Lung (tissue), 12 donors: ENCODE measurements around the gene ATF6. TPM values are rescaled to one million over a fixed set of nuclear protein-coding genes. Genes with fewer than 3 reads are reported as not detected.

Source experiments
- ATAC-seq: fragments of 200-7000 bp; cut with Tn5 transposase; one replicate; pipeline ENCODE4 v1.9.1; 2020; ENCODE audit warnings: moderate number of reproducible peaks; ENCODE audit not compliant: insufficient read depth, low FRiP score
- DNase-seq, 3 donors: peaks; one replicate each; pipeline ENCODE4 v3.0.0-alpha.2; 2013 to 2017
- H3K27ac ChIP-seq, 2 donors: one replicate each; pipeline ENCODE4 v1.5.1; 2013; ENCODE audit warnings: mild to moderate bottlenecking in 2 of 2, moderate library complexity in 2 of 2, control low read depth in 1 of 2, inconsistent platforms in 1 of 2, low read depth in 1 of 2, low read length in 1 of 2
- H3K27me3 ChIP-seq, 3 donors: one replicate each; pipeline ENCODE4 v1.5.1; 2013; ENCODE audit warnings: low read length in 2 of 3; ENCODE audit not compliant: control insufficient read depth in 3 of 3, insufficient read depth in 3 of 3
- H3K36me3 ChIP-seq, 4 donors: one replicate each; pipeline ENCODE4 v1.5.1; 2013; ENCODE audit warnings: low read length in 4 of 4, mild to moderate bottlenecking in 1 of 4, moderate library complexity in 1 of 4; ENCODE audit not compliant: control insufficient read depth in 4 of 4, insufficient read depth in 4 of 4
- H3K4me1 ChIP-seq, 5 donors: one replicate each; pipeline ENCODE4 v1.5.1; 2013; ENCODE audit warnings: low read length in 5 of 5, mild to moderate bottlenecking in 2 of 5, moderate library complexity in 1 of 5; ENCODE audit not compliant: control insufficient read depth in 5 of 5, insufficient read depth in 5 of 5
- H3K4me3 ChIP-seq: one replicate; pipeline ENCODE4 v1.5.1; 2013; ENCODE audit warnings: mild to moderate bottlenecking, control low read depth, moderate library complexity
- H3K9ac ChIP-seq, 2 donors: one replicate each; pipeline ENCODE4 v1.5.1; 2013; ENCODE audit warnings: low read length in 2 of 2, control low read depth in 1 of 2; ENCODE audit not compliant: insufficient read depth in 1 of 2
- H3K9me3 ChIP-seq, 4 donors: one replicate each; pipeline ENCODE4 v1.5.1; 2013; ENCODE audit warnings: low read length in 3 of 4, mild to moderate bottlenecking in 1 of 4, moderate library complexity in 1 of 4; ENCODE audit not compliant: control insufficient read depth in 4 of 4, insufficient read depth in 3 of 4
- WGBS, 2 donors: extraction: QIAGEN DNeasy Blood & Tissue Kit; methylation state at CpG; one replicate each; pipeline ENCODE4 v1.1.7; 2013; 5-methylcytosine and 5-hydroxymethylcytosine counted together
- polyA plus RNA-seq, 2 donors: library from polyadenylated mRNA; stranded (reverse); fragments of 200-250 nt; gene quantifications; one replicate each; pipeline ENCODE4 v1.2.1, GENCODE V29; 2013
- total RNA-seq, 2 donors: library from RNA; depleted of rRNA in 1 of 2; stranded (reverse); fragments of >200 nt in 1 of 2; gene quantifications; one replicate each; pipeline ENCODE4 v1.2.1, GENCODE V29; 2014 to 2021
- TF ChIP-seq, protein P1 (sequence below): IDR thresholded peaks from 2 replicates; pipeline ENCODE4 v1.5.1; 2012; ENCODE audit warnings: mild to moderate bottlenecking; ENCODE audit errors: control extremely low read depth, extremely low read depth
- donor health status: control.
- donor health status: control.
- donor health status: Bipolar disorder and iron deficiency.
- donor health status: healthy.
- donor health status: DM: yes; HTN: yes; CAD: no.

ATF6 gene
- total and polyA plus RNA-seq, 4 donors, result 4.3 to 44.8 (median 22.6) TPM

- ATAC-seq, result no peak
- Histone ChIP-seq H3K9me3 (no peaks in the 10 kb centered on the region), H3K27me3 (no peaks in the 10 kb centered on the region), H3K27ac (no peak overlapping the region), H3K9ac (no peak overlapping the region), H3K36me3 (peaks cover 0 to 5% (median 3%) of the 10 kb centered on the region in 4 donors), H3K4me3 (no peak overlapping the region), H3K4me1 (no peaks in the 10 kb centered on the region)
- TF ChIP-seq, protein P1, sequence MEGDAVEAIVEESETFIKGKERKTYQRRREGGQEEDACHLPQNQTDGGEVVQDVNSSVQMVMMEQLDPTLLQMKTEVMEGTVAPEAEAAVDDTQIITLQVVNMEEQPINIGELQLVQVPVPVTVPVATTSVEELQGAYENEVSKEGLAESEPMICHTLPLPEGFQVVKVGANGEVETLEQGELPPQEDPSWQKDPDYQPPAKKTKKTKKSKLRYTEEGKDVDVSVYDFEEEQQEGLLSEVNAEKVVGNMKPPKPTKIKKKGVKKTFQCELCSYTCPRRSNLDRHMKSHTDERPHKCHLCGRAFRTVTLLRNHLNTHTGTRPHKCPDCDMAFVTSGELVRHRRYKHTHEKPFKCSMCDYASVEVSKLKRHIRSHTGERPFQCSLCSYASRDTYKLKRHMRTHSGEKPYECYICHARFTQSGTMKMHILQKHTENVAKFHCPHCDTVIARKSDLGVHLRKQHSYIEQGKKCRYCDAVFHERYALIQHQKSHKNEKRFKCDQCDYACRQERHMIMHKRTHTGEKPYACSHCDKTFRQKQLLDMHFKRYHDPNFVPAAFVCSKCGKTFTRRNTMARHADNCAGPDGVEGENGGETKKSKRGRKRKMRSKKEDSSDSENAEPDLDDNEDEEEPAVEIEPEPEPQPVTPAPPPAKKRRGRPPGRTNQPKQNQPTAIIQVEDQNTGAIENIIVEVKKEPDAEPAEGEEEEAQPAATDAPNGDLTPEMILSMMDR, result no peak
- WGBS, 2 donors, result 93 to 100% methylated on average over 1 of the region's 1 CpG
- DNase-seq, result no peak
Observed at GRCh38 chr1:161935264-161935663, 169.1 kb downstream of the ATF6 start.

DNA sequence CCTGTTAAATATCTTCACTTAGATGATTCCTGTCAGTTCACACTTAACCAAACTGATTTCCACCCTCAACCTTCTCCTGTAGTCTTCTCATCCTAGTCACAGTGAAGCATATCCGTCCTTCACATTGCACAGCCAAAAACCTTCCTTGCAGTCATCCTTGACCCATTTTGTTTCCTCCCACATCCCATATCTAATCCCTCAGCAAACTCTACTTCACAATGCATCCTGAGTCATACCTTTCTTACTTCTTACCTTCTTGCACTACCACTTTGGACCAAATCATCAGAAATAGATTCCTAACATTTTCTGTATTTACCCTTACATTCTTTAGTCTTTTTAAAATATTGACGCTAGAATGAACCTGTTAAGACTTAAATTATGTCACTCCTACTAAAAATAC is 170.7 kb downstream of the ATF6 start:
- peaks cover 0 to 5% (median 3%) of the 10 kb centered on the region in 4 donors for H3K36me3 ChIP-seq
- no peaks in the 10 kb centered on the region for H3K9me3 ChIP-seq
- ATAC-seq, result no peak
- H3K27ac ChIP-seq, result no peak overlapping the region
- no peaks in the 10 kb centered on the region for H3K27me3 ChIP-seq
- 93 to 97% methylated on average over 2 of the region's 2 CpGs for WGBS, 2 donors
- no peak overlapping the region for H3K4me3 ChIP-seq
- TF ChIP-seq, protein P1, result no peak
- DNase-seq, result no peak
- H3K4me1 ChIP-seq, result no peaks in the 10 kb centered on the region
- no peak overlapping the region for H3K9ac ChIP-seq

GRCh38 chr1:161940866-161941591 is 174.9 kb downstream of the ATF6 start:
- TF ChIP-seq, protein P1, result no peak
- no peak overlapping the region for H3K27ac ChIP-seq
- DNase-seq, result no peak
- no peaks in the 10 kb centered on the region for H3K27me3 ChIP-seq
- WGBS, 2 donors, result 63 to 81% methylated on average over 3 of the region's 3 CpGs
- no peak overlapping the region for H3K9ac ChIP-seq
- no peak overlapping the region for H3K4me3 ChIP-seq
- no peaks in the 10 kb centered on the region for H3K9me3 ChIP-seq
- H3K36me3 ChIP-seq, result peaks cover 2 to 12% (median 6%) of the 10 kb centered on the region in 4 donors
- no peak for ATAC-seq
- H3K4me1 ChIP-seq, result peaks cover 0 to 2% (median 0%) of the 10 kb centered on the region in 5 donors
